NCI-H2107 (cell line): ENCODE results near the gene RGS18.
"Not testable (repeated sequence)": the region's sequence is repeated elsewhere in the genome, so short reads cannot be mapped to it uniquely, and the experiment has no call there.

Experiments used
- DNase-seq: peaks from one replicate; lab custom pipeline; 2025; lab: John Stamatoyannopoulos, UW

Gene RGS18

DNA sequence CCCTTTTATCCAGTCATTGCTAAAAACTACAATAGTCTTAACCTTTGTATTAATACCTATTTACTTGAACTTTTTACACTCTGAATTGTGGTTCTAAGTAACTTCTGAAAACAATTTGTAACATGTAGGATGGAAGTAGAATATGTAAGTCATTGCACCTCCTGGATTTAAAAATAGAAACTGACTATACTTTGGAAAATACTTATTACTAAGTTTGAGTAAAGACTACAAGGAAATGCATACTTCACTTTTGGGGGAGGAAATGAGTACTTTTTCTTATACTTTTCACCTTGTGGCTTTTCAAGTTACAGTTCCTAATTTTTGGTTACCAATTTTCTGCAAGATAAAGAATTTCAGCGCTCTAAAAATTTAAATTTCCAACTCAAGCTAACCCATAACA is 8.7 kb downstream of the RGS18 start:
- no peak for DNase-seq

DNA sequence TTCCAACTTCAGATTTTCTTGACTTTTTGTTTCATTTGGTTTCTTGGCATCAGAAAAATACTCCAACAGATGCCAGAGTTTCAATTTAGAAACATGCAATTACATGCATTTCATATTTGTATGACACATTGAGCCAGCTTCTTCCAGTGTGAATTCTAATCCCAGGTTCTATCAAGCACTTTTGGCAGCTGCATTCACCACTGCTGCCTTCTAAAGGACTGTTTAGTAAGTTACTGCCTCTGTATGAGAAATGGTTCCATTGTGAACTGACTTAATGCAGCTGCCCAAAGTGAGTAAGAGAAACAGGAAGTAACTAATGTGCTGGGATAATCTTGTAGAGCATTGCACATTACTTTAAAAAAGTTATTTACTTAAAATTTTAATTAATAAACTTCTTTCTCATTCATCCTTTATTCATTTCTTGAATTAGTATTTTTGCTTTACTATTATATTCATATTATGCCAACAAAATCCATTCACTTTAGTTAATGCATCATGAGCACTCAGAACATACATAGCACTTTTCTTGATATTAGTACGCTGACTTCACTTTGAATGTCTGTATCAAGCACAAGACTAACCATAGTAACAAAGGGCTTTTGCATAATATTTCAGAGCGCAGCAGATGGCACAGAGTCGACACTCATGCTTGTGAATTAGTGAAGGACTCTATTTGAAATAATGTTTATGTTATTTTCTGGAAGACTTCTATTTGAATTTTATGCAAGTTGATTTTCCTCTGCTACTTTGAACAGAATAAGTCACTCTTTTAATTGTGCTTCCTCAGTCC is 9.8 kb downstream of the RGS18 start:
- no peak for DNase-seq

DNA sequence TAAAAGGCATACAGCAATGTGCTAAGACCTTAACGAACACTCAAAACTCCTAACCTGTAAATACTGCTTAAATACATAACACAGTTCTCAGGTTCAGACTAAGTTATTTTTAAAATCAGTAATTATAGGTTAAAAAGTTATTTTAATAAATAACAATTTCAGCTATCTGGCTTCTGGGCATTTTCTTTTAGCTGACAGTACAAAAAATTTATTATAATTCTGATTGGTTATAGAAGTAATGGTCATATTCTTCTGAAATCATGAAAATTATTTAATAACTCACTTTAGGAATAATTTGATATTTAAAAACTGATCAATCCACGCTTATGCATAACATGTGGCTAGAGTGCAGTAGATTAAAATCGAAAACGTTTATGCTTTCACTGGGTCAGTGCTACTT is 10.7 kb downstream of the RGS18 start:
- DNase-seq = no peak

DNA sequence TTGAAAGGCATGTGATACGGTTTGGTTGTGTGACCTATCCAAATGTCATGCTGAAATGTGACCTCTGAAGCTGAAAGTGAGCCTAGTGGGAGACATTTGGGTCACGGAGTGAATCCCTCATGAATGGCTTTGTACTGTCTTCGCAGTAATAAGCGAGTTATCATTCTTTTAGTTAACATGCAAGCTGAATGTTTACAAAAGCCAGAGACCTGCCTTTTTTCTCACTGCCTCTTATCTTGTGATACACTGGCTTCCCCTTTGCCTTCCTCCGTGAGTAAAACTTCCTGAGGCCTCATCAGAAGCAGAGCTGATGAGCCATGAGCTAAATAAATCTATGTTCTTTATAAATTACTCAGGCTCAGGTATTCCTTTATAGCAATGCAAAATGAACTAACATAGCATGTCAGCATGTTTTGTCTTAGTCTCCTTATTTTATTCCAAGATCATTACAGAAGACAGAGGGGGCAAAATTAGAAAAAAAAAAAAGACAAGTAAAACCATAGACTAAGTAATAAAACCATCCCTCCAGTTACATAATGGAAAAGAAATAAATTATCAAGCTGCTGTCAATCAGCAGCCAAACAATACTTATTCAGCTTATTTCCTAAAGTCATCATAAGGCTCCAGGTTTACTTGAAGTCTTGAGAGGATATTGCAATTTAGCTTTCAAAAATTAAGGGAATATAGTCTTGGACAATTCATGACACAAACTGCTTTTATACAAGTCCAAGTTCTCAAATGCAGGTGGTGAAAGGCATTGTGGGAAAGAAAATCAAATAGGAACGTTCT is 12.1 kb downstream of the RGS18 start:
- no peak for DNase-seq

DNA sequence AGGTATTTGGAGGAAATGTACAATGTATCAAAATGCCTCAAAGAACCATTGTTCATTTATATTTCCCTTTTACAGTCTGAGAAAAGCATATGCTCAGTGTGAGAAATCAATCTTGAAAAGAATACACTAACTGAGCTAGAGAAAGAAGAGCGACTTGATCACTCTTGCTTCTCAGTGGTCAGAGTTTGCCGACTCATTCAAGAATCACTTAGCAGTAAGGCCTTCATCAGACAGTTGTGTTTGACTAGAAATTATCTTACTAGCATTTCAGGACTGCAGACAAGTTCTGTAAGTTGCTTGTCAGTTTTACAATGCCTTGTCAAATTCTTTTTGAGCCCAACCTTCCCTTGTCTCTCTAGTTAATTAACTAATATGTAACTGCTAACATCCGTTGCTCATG is 12.9 kb downstream of the RGS18 start:
- DNase-seq = no peak

DNA sequence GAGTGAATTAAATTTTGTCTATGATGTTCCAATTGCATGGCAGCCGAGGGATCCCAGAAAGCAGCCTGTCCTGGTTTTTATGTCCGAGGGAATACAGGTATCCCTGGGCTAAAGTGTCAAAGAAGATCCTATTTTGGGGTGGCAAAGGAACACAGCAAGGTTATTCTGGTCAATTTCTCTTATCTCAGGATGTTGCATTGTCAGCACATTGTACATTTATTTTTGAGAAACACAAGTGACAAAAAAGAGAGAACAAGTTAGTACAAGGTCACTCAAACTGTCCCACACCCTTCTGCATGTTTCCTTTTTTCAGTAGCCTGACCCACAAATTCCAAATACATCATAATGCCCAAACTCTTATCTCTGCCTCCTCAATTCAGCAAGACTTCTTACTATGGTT is 17.7 kb downstream of the RGS18 start:
- DNase-seq = no peak

DNA sequence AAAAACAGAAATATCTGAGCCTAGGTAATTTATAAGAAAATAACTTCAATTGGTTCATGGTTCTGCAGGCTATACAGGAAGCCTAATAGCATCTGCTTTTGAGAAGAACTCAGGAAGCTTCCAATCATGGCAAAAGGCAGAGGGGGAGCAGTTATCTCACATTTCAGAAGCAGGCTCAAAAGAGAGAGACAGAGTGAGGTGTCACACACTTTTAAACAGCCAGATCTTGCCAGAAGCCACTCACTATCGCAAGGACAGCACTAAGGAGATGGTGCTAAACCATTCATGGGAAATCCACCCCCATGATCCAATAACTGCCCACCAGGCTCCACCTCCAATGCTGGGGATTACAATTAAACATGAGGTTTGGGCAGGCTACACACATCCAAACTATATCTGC is 25.5 kb downstream of the RGS18 start:
- no peak for DNase-seq

DNA sequence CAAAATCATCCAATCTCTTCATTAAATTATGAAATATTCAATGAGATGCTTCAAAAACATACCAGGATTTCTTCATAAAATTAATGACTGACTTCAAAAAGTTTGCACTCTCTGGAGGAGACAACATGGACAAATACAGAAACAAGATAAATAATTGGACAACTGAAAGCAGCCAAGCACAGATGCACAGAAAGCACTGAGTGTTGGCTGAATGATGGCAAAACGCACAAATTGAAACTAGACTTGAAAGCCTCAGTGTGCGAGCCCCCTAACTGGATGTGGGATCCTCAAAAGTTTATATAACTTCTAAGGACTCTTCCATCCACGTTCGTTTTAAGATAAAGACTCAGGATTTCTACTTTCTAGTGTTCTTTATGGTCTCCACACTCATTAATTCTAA is 27.9 kb downstream of the RGS18 start:
- no peak for DNase-seq

DNA sequence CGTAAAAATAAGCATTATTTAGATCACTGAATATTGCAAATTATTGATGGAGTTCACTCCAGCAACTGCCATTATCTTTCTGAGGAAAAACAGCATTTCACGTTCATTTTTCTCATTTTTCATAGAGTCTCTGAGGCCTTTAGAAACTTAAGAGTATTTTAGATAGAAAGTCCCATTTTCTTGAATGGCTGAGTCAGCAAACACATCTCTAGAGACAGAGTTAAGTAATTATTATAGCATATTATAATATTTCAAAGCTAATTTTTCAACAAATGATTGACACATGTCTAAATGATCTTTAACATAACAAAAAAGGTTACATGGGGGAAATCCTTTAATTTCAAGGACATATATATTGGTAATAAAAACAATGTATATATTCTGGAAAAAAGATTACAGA is 31.8 kb downstream of the RGS18 start:
- no peak for DNase-seq

DNA sequence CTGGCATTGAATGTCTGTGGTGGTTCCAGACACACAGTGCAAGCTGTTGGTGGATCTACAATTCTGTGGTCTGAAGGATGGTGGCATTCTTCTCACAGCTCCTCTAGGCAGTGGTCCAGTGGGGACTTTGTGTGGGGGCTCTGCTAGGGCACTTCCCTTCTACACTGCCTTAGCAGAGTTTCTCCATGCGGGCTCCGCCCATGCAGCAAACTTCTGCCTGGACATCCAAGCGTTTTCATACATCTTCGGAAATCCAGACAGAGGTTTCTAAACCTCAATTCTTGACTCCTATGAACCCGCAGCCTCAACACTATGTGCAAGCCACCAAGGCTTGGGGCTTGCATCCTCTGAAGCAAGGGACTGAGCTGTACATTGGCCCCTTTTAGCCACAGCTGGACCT is 43.0 kb downstream of the RGS18 start:
- no peak for DNase-seq

DNA sequence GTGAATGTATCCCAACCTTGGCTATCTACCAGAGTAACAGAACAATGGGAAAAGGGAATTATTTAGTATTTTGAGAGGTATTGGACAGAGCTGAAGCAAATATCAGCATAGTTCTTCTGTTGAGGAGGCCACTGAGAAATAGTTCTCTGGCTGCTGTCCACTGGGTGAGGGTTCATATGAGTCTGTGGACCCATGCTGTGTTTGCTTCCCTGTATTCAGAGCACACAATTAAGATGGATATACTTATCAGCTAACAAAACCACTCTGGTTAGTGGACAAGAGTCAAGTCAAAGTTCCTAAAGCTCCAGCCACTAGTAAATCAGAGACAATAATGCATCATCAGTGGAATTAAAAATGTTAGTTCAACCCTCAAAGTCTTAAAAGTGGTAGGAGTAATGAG is 66.1 kb downstream of the RGS18 start:
- DNase-seq = no peak

DNA sequence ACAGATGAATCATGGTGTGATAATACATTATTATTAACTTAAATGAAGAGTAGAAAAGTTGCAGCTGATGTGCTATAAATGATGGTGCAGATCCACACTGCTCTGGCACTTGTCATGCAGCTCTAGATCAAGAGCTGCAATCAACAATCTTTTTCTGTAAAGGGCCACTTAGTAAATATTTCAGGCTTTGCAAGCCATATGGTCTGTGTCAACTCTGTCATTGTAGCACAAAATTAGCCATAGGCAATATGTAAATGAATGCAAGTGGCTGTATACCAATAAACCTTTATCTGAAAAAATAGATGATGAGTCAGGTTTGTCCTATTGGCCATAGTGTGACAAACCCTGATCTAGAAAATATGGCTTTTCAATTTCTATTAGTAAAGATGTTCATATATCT is 66.6 kb downstream of the RGS18 start:
- no peak for DNase-seq

DNA sequence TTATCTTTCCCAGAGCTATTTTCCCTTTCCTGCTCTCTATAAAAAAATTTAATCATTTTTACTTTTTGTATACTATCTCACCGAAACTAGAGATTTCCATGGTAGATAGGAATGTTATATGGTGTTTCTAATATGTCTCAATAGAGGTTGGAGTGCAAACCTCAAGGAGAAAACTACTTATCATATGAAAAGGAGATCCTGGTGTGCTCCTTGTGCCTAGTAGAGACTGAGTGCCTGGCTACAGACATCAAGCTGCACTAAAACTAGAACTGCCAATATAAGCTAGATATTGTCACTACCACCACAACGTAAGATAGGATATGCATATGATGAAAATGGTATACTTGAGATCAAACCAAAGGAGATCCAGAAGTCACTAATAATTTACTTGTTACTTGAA is 67.0 kb downstream of the RGS18 start:
- DNase-seq = no peak

DNA sequence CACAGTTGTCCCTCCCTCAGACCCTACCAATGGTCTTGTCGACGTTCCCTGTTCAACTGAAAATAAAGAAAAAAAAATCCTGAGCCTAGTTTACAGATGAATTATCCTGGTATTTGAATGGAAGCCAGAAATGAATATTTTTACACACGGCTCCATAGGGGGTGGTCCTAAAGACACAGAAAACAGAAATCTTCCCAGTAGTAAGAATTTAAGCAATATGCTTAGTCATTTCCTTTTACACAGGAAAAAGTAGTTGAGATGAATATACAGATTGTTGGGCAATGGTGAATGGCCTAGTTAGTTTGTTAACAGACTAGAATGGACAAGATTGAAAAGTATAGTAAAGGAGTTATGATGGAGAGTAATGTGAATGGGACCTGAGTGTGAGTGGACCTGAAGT is 67.4 kb downstream of the RGS18 start:
- DNase-seq = no peak

DNA sequence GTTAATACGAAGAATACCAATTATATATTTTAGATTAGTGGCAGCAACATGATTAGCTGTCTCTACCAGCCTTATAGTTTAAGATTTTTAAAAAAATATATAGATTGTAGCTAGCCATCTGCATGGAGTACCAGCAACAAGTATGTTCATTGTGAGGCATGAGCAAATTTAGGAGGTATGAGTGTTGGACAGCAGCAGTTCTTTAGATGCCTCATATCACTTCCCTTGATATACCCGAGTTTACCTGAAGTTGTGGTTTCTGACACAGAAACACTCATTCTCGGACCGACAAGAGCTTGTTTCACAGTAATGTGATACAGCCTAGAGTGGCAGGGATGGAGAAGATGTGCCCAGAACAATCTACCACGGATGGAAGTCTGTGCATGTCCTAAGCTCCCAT is 69.1 kb downstream of the RGS18 start:
- DNase-seq = no peak

DNA sequence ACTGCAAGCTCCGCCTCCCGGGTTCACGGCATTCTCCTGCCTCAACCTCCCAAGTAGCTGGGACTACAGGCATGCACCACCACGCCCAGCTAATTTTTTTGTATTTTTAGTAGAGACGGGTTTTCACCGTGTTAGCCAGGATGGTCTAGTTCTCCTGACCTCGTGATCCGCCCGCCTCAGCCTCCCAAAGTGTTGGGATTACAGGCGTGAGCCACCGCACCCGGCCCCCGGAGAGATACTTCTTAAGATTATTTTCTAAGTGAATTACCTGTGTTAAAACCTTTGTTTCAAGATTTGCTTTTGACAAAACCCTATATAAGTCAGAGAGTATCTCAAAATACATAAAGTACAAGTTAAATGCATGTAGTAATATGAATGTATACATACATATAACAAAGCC is 69.7 kb downstream of the RGS18 start:
- DNase-seq = not testable (repeated sequence)

DNA sequence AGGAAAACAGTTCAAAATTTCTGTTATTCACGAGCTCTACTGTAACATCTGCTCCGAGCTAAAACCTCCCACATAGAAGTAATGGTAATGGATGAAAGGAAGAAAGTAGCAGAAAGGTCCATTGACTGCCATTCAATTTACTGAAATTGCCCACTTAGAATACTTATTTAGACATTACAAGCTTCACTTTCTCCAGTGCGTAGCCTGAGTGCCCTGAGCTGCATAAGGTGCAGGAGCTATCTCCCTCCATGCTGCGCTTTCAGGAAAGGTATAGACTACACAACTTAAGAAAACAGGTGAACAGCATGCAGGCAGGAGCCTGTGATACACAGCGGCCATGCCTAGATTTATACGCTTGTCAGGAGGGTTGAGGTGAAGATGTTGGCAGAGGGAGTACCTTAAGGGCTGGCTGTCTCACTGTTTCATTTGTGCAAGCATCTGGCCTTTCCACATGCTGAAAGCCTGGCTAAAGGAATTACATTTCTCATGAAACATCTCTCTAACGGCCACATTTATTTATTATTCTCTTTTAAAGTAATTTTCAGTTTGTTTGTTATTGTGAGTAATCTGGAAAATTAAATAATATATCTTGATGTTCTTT is 74.7 kb downstream of the RGS18 start:
- no peak for DNase-seq

DNA sequence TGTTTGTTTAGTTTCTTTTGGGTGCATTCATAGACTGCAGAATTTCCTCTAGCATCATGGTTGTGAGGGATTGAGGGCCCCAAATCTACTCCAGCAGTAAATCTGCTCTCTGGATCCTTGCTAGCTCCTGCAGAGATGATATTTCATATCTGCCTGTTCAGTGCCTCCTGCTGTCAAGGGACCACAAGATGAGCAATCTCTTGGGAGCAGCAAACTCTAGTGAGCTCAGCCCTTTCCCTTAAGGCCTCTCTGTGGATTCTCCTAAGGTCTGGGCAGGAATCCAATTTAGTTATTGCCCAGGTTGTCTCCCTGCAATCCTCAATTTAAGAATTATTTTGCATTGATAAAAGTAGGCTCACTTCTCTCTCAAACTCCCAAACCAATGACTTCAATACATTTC is 76.9 kb downstream of the RGS18 start:
- no peak for DNase-seq
